Measurements from ENCODE around the gene PRKAB1.

The PRKAB1 gene

DNA sequence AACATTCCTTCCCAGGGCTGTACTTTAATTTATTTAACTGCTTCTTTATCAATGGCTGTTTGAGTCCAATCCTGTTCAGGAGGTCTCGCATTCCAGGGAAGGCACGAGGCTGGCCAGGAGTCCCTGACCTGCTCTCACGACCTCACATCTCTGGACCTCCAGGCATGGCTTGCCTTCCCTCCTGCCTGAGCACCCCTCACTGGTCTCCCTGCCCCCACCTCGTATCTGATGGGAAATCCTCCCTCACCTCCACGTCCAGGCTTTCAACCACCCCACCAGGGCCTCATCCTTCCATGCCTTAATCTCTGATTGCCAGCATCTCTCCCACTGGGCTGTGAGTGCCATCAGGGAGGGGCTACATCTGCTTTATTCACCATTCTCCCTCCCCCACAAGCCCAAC is 29.0 kb downstream of the PRKAB1 start:
- TF ChIP-seq REST (IDR thresholded peaks at IDR 0.05; ENCODE audit: insufficient read depth in 1 of 2, low read depth in 2 of 2, low read length in 2 of 2): no peak
- TF ChIP-seq TAF1 (IDR thresholded peaks at IDR 0.05; ENCODE audit: borderline replicate concordance, insufficient read depth, low read length): no peak
- TF ChIP-seq SIN3A (IDR thresholded peaks at IDR 0.05; ENCODE audit: borderline replicate concordance, insufficient read depth, low read length): no peak
- no peak for TF ChIP-seq FOXP2 (optimal IDR thresholded peaks at IDR 0.05; ENCODE audit: borderline replicate concordance, extremely low read depth, extremely low read length, insufficient read depth)
- no peak for TF ChIP-seq POLR2AphosphoS5 (IDR thresholded peaks at IDR 0.05; ENCODE audit: low read depth, low read length)

DNA sequence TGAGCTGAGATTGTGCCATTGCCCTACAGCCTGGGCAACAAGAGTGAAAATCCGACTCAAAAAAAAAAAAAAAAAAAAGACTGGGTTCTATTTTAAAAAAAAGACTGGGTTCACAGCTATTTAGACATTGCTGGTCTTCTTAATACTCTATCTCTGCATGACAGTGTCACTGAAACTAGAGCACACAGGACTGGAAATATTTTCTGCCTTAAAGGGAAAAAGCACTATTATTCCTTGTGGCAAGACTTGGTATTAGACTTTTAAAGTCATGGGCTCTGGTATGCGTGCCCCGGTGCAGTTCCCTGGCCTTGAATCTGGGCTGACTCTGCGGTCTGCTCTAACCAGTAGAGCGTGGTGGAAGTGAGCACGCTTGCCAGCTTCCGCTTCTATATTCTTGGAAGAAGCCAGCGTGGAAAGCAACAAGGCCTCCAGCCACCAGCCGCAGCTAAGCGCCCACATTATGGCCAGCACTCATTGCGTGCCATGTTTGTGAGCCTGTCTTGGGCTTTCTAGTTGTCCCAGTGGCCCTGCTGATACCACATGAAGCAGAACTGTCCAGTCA is 31.3 kb downstream of the PRKAB1 start:
- no peak for TF ChIP-seq FOXP2 (optimal IDR thresholded peaks at IDR 0.05; ENCODE audit: borderline replicate concordance, extremely low read depth, extremely low read length, insufficient read depth)
- no peak for TF ChIP-seq POLR2AphosphoS5 (IDR thresholded peaks at IDR 0.05; ENCODE audit: low read depth, low read length)
- TF ChIP-seq SIN3A (IDR thresholded peaks at IDR 0.05; ENCODE audit: borderline replicate concordance, insufficient read depth, low read length): no peak
- no peak for TF ChIP-seq REST (IDR thresholded peaks at IDR 0.05; ENCODE audit: insufficient read depth in 1 of 2, low read depth in 2 of 2, low read length in 2 of 2)
- no peak for TF ChIP-seq TAF1 (IDR thresholded peaks at IDR 0.05; ENCODE audit: borderline replicate concordance, insufficient read depth, low read length)

- TF ChIP-seq SIN3A (IDR thresholded peaks at IDR 0.05; ENCODE audit: borderline replicate concordance, insufficient read depth, low read length) (no peak), REST (IDR thresholded peaks at IDR 0.05; ENCODE audit: insufficient read depth in 1 of 2, low read depth in 2 of 2, low read length in 2 of 2) (no peak), POLR2AphosphoS5 (IDR thresholded peaks at IDR 0.05; ENCODE audit: low read depth, low read length) (no peak), FOXP2 (optimal IDR thresholded peaks at IDR 0.05; ENCODE audit: borderline replicate concordance, extremely low read depth, extremely low read length, insufficient read depth) (no peak), TAF1 (IDR thresholded peaks at IDR 0.05; ENCODE audit: borderline replicate concordance, insufficient read depth, low read length) (no peak)
These were observed 32.1 kb downstream of the PRKAB1 start for GRCh38 chr12:119700078-119700477.

GRCh38 chr12:119704065-119704747 is 36.3 kb downstream of the PRKAB1 start:
- TF ChIP-seq POLR2AphosphoS5 (IDR thresholded peaks at IDR 0.05; ENCODE audit: low read depth, low read length): no peak
- no peak for TF ChIP-seq REST (IDR thresholded peaks at IDR 0.05; ENCODE audit: insufficient read depth in 1 of 2, low read depth in 2 of 2, low read length in 2 of 2)
- no peak for TF ChIP-seq SIN3A (IDR thresholded peaks at IDR 0.05; ENCODE audit: borderline replicate concordance, insufficient read depth, low read length)
- no peak for TF ChIP-seq FOXP2 (optimal IDR thresholded peaks at IDR 0.05; ENCODE audit: borderline replicate concordance, extremely low read depth, extremely low read length, insufficient read depth)
- no peak for TF ChIP-seq TAF1 (IDR thresholded peaks at IDR 0.05; ENCODE audit: borderline replicate concordance, insufficient read depth, low read length)

Data from PFSK-1 (cell line).